ENCODE data around the gene RABAC1. TPM values are rescaled to one million over a fixed set of nuclear protein-coding genes. Genes with fewer than 3 reads are reported as not detected.
A peak's percentile ranks its signal among the peaks of the same experiment; 100 is the strongest.

RABAC1 gene
- total and polyA plus RNA-seq, 2 of the 13 experiments (the other 11 are each of a cell fraction or from before 2014, with no cell fraction given) = 37.4 to 74.0 TPM

DNA sequence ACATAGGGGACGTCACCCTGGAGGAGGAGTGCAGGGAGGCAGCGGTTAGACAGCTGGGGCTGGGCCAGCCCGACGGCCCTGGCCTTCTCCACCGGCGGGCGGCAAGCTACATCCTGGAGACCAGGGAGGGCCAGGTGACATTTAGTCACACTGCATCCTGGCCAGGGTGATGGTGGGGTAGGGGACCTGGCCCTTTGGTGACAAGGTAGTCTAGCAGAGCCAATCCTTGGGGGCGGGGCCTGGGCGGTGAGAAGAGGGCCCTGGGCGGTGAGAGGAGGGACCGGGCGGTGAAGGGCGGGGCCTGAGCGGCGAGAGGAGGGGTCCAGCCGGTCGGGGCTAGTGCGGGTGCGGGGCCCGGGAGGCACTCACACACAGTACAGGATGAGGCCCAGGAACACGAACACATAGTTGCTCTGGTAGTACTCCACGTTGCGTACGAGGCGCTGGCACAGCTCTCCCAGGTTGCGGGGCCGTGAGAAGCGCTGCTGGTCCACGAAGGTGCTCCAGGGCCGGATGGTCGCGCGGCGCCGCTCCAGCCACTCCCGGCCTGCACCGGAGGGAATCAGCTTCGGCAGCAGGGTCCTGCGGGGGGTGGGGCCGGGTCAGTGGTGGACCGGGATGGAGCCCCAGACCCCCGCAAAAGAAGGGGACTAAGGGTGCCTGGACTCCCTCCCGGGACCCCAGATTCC, 610 bp downstream of the RABAC1 start (continued):
- TF ChIP-seq, protein P1, sequence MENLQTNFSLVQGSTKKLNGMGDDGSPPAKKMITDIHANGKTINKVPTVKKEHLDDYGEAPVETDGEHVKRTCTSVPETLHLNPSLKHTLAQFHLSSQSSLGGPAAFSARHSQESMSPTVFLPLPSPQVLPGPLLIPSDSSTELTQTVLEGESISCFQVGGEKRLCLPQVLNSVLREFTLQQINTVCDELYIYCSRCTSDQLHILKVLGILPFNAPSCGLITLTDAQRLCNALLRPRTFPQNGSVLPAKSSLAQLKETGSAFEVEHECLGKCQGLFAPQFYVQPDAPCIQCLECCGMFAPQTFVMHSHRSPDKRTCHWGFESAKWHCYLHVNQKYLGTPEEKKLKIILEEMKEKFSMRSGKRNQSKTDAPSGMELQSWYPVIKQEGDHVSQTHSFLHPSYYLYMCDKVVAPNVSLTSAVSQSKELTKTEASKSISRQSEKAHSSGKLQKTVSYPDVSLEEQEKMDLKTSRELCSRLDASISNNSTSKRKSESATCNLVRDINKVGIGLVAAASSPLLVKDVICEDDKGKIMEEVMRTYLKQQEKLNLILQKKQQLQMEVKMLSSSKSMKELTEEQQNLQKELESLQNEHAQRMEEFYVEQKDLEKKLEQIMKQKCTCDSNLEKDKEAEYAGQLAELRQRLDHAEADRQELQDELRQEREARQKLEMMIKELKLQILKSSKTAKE (CRISPR knock-in tag; IDR thresholded peaks at IDR 0.05; ENCODE audit: borderline replicate concordance) = no peak
- TF ChIP-seq RAD51 (IDR thresholded peaks at IDR 0.05; ENCODE audit: borderline replicate concordance) (no peak), CHCHD3 (CRISPR knock-in tag; IDR thresholded peaks at IDR 0.05) (no peak), ZNF567 (CRISPR knock-in tag; IDR thresholded peaks at IDR 0.05; ENCODE audit: borderline replicate concordance) (0 out of 2 replicates have a peak, but pooled peaks have one; percentile 9), GATA4 (IDR thresholded peaks at IDR 0.05; ENCODE audit: borderline replicate concordance, low read depth) (no peak), PCBP2 (optimal IDR thresholded peaks at IDR 0.05; ENCODE audit: low read depth, low read length, poor library complexity, severe bottlenecking) (no peak), XBP1 (CRISPR knock-in tag; IDR thresholded peaks at IDR 0.05) (no peak), SUZ12 (IDR thresholded peaks at IDR 0.05; ENCODE audit: low read depth, low read length) (no peak), ZNF782 (CRISPR knock-in tag; IDR thresholded peaks at IDR 0.05; ENCODE audit: borderline replicate concordance) (0 out of 2 replicates have a peak, but pooled peaks have one; percentile 33), ZNF292 (CRISPR knock-in tag; IDR thresholded peaks at IDR 0.05; ENCODE audit: borderline replicate concordance, low read depth) (no peak)
- TF ChIP-seq, protein P2, sequence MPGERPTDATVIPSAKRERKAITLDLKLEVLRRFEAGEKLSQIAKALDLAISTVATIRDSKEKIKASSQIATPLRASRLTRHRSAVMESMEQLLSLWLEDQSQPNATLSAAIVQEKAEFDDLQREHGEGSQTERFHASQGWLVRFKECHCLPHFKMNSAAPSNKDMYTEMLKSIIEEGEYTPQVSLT (CRISPR knock-in tag; IDR thresholded peaks at IDR 0.05; ENCODE audit: borderline replicate concordance, low read depth) = no peak
- TF ChIP-seq, protein P3, sequence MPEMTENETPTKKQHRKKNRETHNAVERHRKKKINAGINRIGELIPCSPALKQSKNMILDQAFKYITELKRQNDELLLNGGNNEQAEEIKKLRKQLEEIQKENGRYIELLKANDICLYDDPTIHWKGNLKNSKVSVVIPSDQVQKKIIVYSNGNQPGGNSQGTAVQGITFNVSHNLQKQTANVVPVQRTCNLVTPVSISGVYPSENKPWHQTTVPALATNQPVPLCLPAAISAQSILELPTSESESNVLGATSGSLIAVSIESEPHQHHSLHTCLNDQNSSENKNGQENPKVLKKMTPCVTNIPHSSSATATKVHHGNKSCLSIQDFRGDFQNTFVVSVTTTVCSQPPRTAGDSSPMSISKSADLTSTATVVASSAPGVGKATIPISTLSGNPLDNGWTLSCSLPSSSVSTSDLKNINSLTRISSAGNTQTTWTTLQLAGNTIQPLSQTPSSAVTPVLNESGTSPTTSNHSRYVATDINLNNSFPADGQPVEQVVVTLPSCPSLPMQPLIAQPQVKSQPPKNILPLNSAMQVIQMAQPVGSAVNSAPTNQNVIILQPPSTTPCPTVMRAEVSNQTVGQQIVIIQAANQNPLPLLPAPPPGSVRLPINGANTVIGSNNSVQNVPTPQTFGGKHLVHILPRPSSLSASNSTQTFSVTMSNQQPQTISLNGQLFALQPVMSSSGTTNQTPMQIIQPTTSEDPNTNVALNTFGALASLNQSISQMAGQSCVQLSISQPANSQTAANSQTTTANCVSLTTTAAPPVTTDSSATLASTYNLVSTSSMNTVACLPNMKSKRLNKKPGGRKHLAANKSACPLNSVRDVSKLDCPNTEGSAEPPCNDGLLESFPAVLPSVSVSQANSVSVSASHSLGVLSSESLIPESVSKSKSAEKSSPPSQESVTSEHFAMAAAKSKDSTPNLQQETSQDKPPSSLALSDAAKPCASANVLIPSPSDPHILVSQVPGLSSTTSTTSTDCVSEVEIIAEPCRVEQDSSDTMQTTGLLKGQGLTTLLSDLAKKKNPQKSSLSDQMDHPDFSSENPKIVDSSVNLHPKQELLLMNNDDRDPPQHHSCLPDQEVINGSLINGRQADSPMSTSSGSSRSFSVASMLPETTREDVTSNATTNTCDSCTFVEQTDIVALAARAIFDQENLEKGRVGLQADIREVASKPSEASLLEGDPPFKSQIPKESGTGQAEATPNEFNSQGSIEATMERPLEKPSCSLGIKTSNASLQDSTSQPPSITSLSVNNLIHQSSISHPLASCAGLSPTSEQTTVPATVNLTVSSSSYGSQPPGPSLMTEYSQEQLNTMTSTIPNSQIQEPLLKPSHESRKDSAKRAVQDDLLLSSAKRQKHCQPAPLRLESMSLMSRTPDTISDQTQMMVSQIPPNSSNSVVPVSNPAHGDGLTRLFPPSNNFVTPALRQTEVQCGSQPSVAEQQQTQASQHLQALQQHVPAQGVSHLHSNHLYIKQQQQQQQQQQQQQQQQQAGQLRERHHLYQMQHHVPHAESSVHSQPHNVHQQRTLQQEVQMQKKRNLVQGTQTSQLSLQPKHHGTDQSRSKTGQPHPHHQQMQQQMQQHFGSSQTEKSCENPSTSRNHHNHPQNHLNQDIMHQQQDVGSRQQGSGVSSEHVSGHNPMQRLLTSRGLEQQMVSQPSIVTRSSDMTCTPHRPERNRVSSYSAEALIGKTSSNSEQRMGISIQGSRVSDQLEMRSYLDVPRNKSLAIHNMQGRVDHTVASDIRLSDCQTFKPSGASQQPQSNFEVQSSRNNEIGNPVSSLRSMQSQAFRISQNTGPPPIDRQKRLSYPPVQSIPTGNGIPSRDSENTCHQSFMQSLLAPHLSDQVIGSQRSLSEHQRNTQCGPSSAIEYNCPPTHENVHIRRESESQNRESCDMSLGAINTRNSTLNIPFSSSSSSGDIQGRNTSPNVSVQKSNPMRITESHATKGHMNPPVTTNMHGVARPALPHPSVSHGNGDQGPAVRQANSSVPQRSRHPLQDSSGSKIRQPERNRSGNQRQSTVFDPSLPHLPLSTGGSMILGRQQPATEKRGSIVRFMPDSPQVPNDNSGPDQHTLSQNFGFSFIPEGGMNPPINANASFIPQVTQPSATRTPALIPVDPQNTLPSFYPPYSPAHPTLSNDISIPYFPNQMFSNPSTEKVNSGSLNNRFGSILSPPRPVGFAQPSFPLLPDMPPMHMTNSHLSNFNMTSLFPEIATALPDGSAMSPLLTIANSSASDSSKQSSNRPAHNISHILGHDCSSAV (CRISPR knock-in tag; IDR thresholded peaks at IDR 0.05; ENCODE audit: borderline replicate concordance) = no peak
- TF ChIP-seq, protein P4, sequence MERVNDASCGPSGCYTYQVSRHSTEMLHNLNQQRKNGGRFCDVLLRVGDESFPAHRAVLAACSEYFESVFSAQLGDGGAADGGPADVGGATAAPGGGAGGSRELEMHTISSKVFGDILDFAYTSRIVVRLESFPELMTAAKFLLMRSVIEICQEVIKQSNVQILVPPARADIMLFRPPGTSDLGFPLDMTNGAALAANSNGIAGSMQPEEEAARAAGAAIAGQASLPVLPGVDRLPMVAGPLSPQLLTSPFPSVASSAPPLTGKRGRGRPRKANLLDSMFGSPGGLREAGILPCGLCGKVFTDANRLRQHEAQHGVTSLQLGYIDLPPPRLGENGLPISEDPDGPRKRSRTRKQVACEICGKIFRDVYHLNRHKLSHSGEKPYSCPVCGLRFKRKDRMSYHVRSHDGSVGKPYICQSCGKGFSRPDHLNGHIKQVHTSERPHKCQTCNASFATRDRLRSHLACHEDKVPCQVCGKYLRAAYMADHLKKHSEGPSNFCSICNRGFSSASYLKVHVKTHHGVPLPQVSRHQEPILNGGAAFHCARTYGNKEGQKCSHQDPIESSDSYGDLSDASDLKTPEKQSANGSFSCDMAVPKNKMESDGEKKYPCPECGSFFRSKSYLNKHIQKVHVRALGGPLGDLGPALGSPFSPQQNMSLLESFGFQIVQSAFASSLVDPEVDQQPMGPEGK (CRISPR knock-in tag; IDR thresholded peaks at IDR 0.05) = 0 out of 2 replicates have a peak, but pooled peaks have one; percentile 9
- TF ChIP-seq, protein P5, sequence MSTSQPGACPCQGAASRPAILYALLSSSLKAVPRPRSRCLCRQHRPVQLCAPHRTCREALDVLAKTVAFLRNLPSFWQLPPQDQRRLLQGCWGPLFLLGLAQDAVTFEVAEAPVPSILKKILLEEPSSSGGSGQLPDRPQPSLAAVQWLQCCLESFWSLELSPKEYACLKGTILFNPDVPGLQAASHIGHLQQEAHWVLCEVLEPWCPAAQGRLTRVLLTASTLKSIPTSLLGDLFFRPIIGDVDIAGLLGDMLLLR (CRISPR knock-in tag; IDR thresholded peaks at IDR 0.05) = no peak

Measured in HepG2 (cell line).